Forelimb muscle (tissue), 1 donor: Measurements from ENCODE around the gene NUB1. TPM values are rescaled to one million over a fixed set of nuclear protein-coding genes. Genes with fewer than 3 reads are reported as not detected.

Experiments
- DNase-seq: peaks from one replicate; pipeline ENCODE4 v3.0.0-alpha.2; 2013; ENCODE audit warnings: low read depth
- polyA plus RNA-seq: library from polyadenylated mRNA; unstranded; fragments of 120-200 nt; gene quantifications from one replicate; pipeline ENCODE4 v1.2.1, GENCODE V29; 2013; ENCODE audit not compliant: insufficient read length

Gene NUB1
- polyA plus RNA-seq, 1 donor: 35.5 TPM

- DNase-seq: no peak
Observed at GRCh38 chr7:151342811-151343210, 1.2 kb downstream of the NUB1 start.

- DNase-seq: no peak
Observed at GRCh38 chr7:151343516-151343915, 1.9 kb downstream of the NUB1 start.

- no peak for DNase-seq
Observed at GRCh38 chr7:151345576-151346469, 4.2 kb downstream of the NUB1 start.

DNA sequence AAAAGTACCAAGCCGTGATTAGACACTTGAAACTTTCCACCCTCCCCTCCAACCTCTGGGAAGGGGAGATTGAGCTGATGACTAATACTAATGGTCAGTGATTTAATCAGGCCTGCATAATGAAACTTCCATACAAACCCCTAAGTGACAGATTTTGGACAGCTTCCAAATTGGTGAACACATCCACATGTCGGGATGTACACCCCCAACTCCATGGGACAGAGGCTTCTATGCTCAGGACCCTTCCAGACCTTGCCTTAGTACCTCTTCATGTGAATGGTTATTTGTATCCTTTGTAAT lies 4.8 kb downstream of the NUB1 start:
- DNase-seq: no peak

DNA sequence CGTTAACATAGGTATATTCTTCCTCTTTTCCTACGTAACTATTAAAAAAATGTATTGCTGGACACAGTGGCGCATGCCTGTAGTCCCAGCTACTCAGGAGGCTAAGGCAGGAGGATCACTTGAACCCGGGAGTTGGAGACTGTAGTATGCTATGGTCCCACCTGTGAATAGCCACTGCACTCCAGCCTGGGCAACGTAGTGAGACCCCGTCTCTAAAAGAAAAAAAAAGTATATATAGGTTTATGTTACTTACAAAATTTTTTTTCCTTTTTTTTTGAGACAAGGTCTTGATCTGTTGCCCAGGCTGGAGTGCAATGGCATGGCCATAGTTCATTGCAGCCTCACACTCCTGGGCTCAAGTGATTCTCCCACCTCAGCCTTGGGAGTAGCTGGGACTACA lies 5.6 kb downstream of the NUB1 start:
- no peak for DNase-seq

GRCh38 chr7:151348970-151349369 lies 7.4 kb downstream of the NUB1 start:
- no peak for DNase-seq

DNA sequence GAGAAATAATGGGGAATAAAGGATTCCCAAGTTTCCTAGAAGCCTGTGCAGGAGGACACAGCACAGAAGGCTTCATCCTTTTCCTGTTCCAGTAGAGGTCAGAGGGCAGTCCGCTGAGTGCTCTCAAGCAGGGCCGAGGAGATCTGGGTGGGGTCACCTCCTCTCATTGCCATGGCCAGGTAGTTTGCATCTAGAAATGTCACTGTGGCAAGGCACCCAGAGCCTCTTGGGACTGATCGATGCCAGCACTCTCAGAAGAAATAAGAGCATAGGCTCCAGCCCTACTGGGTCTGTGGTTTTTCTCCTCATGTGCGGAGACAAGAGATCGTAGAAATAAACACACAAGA lies 7.9 kb downstream of the NUB1 start:
- no peak for DNase-seq

DNA sequence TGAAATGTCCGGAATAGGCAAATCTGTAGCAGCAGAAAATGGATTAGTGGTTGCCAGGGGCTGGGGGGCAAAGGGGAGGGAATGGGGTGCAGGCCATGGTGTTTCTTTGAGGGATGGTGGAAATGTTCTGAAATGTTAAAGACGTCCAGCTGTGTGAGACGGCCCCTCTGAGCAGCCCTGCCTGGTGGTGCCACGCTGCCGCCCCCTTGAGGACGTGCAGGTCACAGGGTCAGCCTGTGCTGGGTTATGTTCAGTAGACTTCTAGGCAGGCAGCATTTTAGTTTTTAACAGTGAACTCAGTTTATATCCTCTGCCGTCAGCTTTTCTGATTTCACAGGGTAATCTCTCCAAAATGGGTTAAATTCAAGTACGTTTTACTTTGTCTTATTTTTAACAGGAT lies 9.4 kb downstream of the NUB1 start:
- DNase-seq: no peak

GRCh38 chr7:151351967-151352366 lies 10.4 kb downstream of the NUB1 start:
- no peak for DNase-seq

GRCh38 chr7:151352512-151352911 lies 10.9 kb downstream of the NUB1 start:
- no peak for DNase-seq

- no peak for DNase-seq
Observed at GRCh38 chr7:151361193-151361959, 19.8 kb downstream of the NUB1 start.

GRCh38 chr7:151363182-151363581 lies 21.6 kb downstream of the NUB1 start:
- DNase-seq: no peak

DNA sequence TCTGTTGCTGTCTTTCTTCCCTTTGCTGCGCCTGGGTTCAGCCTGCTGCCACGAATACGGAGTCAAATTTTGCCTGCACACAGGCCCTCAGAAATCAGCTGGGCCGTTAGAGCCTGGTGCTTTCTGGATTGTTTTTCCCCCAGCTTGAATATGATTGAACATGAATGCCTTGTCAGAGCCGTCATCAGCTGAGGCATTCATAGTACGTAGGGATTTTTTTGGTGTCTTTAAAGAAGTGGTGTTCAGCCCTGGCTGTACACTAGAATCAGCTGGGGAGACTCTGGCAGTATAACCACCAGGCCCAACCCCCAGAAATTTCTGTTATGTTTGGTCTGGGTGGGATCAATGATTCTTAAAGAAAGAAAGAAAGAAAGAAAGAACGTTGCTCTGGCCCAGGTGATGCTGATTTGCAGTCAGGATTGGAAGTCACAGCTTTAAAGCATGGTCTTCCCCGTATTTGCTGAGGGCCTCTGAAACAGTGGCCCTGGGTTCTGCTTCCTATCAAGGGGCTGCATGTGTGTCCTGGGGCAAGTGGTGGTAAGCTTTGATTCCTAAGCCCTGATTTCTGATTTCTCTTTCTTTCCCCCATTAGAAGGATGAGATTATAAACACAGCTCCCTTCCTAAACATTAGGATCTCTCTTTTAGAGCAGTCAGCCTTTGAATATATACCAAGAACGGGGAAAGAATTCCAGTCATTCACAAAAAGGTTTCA lies 24.7 kb downstream of the NUB1 start:
- DNase-seq: no peak

- DNase-seq: peak; percentile 67
Observed at GRCh38 chr7:151366880-151367222, 25.2 kb downstream of the NUB1 start.

GRCh38 chr7:151367284-151367683 lies 25.7 kb downstream of the NUB1 start:
- DNase-seq: no peak

- no peak for DNase-seq
Observed at GRCh38 chr7:151368136-151368571, 26.5 kb downstream of the NUB1 start.

GRCh38 chr7:151371266-151371665 lies 29.7 kb downstream of the NUB1 start:
- no peak for DNase-seq

DNA sequence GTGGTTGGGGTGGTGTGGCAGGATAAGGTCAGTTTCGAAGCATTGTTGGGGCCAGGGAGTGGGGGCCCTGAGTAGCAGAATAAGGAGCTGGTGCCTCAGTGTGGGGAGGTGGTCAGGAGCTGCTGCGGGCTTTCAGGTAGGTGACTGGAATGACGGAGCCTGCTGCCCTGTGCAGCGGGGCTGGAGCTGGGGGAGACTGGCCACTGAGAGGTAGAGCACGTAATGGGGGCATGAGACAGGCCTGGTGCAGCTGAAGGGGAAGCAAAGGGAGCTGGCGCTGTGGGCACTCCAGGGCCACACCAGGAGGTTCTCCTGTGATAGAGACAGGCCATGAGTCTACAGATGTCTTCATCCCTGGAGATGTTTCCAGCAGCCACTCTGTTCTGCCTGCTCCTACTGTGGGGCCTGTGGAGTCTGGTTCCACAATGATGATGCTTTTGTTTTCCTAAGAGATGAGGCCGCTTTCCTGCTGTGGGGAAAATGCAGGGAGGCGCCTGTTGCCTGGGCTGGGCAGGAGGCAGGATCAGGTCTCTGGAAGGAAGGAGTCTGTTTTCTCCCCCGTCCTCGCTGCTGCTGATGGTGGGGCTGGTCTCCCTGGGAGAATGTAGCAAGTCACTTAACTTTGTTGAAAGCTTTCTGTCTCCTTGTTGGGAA lies 31.1 kb downstream of the NUB1 start:
- DNase-seq: no peak

DNA sequence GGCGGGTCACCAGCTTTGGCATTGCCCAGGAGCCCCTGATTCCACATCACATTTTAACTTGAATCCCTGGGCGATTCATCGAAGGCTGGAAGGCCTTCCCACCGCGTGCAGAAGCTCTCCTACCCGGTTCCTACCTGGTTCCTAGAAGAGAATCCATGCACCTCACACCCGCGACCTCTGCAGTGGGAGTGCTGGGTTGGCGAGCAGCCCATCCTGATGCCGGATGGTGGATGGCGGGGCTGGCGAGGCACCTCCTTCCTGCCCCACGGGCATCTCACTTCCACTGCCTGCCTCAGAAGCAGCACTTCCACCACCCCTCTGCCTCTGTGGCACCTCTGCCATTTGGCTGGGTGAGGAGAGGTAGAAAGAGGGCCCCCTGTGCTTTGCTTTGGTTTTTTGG lies 32.0 kb downstream of the NUB1 start:
- DNase-seq: no peak

GRCh38 chr7:151374139-151374538 lies 32.5 kb downstream of the NUB1 start:
- DNase-seq: no peak

- no peak for DNase-seq
Observed at GRCh38 chr7:151374726-151375125, 33.1 kb downstream of the NUB1 start.

DNA sequence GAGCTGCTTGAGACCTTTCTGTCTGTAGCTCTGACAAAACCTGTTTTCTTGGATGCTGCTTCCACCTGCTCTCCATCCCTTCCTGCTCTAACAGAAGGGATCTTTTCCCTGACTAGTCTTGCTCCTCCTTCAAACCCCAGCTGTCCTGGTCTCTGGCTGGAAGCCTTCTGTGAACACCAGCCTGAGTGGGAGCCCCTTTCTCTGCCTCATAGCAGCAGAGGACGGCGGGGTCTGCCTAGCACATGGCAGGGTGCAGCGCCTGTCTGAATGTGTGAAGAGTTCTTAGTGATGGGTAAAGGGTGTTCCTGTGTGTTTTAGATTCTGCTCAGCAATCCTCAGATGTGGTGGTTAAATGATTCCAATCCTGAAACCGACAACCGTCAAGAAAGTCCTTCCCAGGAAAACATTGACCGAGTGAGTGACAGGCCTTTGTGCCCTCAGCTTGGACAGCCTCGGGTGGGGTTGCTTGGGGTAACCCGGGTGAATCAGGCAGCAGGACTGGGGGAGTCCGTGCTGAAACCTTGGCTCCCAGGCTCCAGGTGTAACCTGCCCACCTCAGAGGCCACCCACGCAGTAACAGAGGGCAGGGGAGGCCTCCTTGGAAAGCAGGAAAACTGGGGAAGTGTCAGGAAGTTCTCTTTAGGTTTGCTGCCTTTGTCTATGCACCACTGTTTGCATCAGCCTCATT lies 34.1 kb downstream of the NUB1 start:
- DNase-seq: no peak
